GM04503 (cell line): ENCODE measurements around the gene OXTR.

Source experiments
- DNase-seq: peaks from one replicate; pipeline ENCODE4 v3.0.0-alpha.2; 2012; ENCODE audit warnings: low read depth

OXTR gene

GRCh38 chr3:8769088-8769822 is at the start of gene OXTR:
Gene OXTR (minus strand): TSS chr3:8769613. CDS start chr3:8768187, 1,426 bp downstream.
- peak; percentile 55 for DNase-seq

GRCh38 chr3:8817486-8817885 is 48.1 kb upstream of the OXTR start:
- no peak for DNase-seq

GRCh38 chr3:8816106-8816505 is 46.7 kb upstream of the OXTR start:
- no peak for DNase-seq

GRCh38 chr3:8813411-8813810 is 44.0 kb upstream of the OXTR start:
- DNase-seq, result no peak

- DNase-seq, result no peak
Observed at GRCh38 chr3:8810561-8810960, 41.1 kb upstream of the OXTR start.

GRCh38 chr3:8805774-8806173 is 36.4 kb upstream of the OXTR start:
- DNase-seq, result no peak

- no peak for DNase-seq
Observed at GRCh38 chr3:8802256-8802655, 32.8 kb upstream of the OXTR start.

- DNase-seq, result no peak
Observed at GRCh38 chr3:8800016-8800415, 30.6 kb upstream of the OXTR start.

GRCh38 chr3:8794247-8794646 is 24.8 kb upstream of the OXTR start:
- no peak for DNase-seq

- DNase-seq, result peak; percentile 49
Observed at GRCh38 chr3:8793242-8793641, 23.8 kb upstream of the OXTR start.

- DNase-seq, result no peak
Observed at GRCh38 chr3:8790529-8790928, 21.1 kb upstream of the OXTR start.

GRCh38 chr3:8784676-8785435 is 15.4 kb upstream of the OXTR start:
- no peak for DNase-seq

GRCh38 chr3:8780279-8780678 is 10.9 kb upstream of the OXTR start:
- DNase-seq, result no peak

GRCh38 chr3:8778475-8778874 is 9.1 kb upstream of the OXTR start:
- DNase-seq, result no peak

GRCh38 chr3:8777978-8778267 is 8.5 kb upstream of the OXTR start:
- DNase-seq, result no peak

- no peak for DNase-seq
Observed at GRCh38 chr3:8777201-8777977, 8.0 kb upstream of the OXTR start.

GRCh38 chr3:8776406-8776805 is 7.0 kb upstream of the OXTR start:
- DNase-seq, result peak; percentile 68

GRCh38 chr3:8775602-8776001 is 6.2 kb upstream of the OXTR start:
- DNase-seq, result no peak

GRCh38 chr3:8775181-8775580 is 5.8 kb upstream of the OXTR start:
- DNase-seq, result no peak

GRCh38 chr3:8773941-8774542 is 4.6 kb upstream of the OXTR start:
- DNase-seq, result no peak

GRCh38 chr3:8768364-8769087 is 887 bp downstream of the OXTR start:
- no peak for DNase-seq
